Activated CD8-positive, alpha-beta memory T cell treated with anti-CD3 and anti-CD28 coated beads for 24 hours (primary cell): Measurements from ENCODE around the gene SOX2.

Experiments
- DNase-seq: peaks from one replicate; pipeline ENCODE4 v3.0.0-alpha.2; 2020

SOX2 gene

DNA sequence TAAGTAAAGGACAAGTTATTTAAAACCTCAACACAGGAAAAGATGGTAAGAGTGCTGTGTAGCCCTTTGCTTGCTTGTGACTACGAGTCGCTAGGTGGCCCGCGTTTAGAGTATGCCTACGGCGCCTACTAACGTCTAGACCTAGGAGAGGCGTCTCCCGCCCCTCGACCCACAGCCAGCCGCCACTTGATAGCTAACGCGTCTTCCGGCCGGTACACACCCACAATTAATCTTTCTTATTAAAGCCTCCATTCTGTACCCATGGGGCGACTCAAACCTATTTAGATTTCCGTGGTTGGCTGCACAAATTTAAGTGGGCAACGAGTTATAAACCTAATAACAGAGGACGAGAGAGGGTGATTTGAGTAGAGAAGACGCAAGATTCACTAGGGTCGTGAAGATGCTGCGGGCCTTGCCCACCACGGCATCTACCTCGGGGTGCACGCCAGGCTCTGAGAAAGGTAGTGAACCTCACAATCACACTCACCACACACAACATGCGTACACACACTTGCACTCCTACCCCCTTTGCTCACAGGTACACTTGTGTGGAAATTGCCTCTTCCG, 12.0 kb downstream of the SOX2 start:
- no peak for DNase-seq

DNA sequence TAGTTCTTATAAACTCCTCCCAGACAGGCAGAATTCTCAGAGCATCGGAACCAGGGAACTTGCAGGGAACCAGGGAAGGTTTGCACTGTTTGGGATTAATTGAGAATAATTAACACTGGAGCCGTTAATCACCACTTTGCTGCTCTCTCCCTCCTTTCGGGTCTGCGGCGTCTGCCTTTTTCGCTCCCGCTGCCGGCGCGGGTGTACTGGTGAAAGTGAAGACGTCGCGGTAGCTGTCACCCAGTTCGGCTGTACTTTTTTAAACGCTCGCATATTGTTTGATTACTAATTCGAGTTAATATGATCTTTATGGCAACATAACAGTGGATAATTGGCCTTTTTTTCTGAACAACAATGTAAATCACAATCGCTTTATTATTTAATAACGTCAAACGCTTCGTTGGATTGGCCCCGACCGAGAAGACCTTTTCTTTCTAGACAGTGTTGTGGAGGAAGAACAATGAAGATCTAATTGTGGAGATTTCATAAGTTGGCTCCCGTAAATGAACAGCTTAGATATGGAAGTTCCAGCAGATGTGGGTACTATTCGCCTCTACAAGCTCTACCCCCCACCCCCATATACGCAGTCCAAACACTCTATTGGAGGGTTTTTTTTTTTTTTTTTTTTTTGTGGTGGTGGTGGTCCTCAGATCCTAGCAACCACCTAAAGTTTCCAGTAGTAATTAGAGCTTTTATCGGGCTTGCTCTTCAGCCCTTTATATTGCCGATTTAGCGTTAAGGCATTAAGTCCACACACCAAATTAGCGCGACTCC, 12.7 kb downstream of the SOX2 start:
- no peak for DNase-seq

DNA sequence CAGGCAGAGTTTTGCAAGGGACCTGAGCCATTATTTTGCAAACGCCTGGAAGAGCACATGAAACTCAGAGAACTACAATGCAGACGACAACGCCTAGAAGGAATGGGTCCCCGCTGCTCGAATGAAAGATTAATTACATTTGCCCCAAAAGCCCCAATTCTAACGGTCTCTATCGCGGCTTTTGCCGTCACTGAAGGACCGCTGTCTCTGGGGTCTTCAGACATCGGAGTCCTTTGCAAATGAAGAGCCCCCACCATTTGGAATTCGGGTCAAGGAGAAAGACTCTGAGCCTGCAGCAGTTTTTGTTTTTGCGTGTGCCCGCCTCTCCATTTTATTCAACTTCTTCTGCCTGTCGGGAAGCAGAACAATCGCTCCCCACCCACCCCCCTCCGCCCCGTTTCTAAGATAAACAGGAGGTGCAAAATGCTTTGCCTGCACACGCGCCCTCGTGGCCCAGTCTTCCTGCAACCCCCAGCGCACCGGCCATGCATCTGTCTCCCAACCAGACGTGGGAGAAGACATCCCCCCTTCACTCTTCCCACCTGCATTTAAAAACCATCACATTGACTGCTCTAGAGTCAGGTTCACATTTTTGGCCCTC, 13.5 kb downstream of the SOX2 start:
- no peak for DNase-seq

- no peak for DNase-seq
Measured at GRCh38 chr3:181725830-181726229, 14.1 kb downstream of the SOX2 start.

DNA sequence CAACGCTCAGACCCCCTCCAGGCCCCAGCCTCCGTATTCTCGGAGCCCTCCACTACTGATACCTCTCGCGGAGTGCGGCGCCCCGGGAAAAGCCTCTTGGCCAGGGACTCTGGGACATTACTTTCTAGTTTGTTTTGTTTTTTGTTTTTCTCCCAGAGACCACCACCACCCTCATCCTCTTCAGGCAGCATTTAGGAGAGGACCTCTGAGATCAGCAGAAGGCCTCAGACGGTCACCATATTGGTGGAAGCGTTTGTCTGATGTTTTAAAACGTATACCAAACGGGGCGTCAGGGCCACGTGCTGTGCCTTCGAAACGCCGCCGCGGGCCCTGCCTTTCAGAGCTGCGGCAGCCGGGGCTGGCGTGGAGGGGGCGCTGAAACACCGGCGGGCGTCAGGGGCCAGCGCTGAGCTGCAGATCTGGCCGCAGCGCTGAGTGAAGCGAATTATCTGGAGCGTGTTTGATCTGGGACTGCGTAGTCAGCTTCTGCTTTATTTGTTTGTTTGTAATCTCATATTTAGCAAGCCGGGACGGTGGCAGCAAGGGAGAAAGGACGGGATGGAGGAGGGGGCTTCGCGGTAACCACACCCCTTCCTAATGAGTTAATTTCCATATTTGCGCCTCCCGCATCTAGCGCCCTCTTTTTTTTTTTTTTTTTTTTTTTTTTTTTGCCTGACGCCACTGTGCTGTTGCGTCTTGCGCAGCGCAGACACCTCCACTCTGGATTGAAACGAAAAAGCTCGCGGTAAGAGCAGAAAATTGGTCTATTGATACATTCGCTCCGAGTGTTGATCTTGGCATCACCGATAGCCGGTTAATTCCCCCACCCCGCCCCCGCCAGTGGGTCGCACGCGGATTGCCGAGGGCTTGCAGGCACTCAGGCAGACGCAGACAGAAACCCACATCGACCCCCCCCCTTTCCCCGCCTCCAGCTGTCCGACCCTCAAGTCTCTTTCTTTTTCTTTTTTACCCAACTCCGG, 14.9 kb downstream of the SOX2 start:
- DNase-seq, result no peak

DNA sequence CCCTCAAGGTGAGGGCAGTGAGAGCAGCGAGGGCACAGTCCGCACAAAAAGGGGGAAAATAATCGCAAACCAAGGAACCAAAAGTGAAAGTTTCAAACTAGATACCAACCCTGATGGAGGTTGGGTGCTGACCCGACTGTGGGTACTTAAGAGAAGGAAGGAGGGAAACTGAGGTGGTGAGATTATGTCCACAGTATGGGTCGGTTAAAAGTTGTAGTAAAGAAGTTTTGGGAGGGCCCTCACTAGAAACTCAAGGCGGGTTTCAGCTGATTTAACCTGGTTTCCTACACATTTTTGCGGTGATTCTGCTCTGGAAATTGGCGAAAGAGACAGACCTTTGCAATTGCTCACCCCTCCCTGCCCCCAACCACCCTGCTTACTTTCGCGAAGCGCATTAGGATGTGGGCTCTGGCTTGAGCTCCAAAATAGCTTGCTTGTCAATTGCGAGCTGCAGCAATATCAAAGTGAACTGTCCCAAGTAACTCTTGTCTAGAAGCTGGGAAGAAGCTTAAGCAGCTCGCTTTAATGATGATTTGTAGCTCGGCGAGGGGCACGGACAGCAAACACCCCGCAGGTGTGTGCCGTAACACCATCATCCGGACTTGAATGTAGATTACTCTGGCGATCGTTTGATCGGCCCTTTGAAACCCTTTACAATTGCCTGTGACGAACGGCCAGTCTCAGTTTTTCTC, 15.8 kb downstream of the SOX2 start:
- DNase-seq, result no peak

DNA sequence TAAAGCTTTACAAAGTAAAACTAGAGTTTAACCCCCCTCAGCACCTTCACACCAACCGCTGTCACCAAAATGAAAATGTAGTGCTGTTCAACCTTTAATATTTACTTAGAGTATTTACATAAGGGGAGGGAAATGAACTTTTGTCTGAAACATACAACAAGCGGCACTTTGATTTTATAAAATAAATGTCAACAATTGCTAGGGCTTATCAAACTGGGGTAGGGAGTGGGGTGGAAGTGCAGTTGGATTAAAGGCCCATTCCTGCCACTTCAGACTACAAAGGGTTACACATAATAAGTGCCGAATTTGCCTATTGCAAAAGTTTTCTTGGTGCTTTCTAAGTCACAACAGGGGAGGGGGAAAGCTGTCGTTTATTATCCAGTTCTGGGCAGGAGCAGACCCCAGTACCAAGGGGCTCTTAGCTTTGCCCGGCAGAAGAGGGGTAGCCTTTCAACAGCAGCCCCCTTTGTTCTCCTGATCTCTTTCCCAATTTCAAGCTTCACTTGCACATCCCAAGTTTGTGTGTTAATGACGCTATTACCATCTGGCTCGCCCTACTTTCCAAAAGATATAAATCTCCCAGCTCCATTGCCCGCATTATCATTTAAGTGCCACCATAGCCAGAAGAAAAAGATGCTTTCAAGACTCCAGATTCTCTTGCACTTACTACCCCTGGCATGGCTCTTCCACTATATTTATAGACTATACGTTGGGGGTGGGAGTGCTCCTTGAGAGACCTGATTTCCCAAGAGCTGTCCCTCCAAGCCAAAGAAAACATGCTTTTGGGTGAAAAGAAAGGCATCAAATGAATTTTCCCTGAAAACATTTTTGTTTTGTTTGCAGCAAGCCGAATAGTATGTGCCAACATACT, 17.0 kb downstream of the SOX2 start:
- DNase-seq, result no peak

- DNase-seq, result no peak
Measured at GRCh38 chr3:181729341-181729869, 17.7 kb downstream of the SOX2 start.

DNA sequence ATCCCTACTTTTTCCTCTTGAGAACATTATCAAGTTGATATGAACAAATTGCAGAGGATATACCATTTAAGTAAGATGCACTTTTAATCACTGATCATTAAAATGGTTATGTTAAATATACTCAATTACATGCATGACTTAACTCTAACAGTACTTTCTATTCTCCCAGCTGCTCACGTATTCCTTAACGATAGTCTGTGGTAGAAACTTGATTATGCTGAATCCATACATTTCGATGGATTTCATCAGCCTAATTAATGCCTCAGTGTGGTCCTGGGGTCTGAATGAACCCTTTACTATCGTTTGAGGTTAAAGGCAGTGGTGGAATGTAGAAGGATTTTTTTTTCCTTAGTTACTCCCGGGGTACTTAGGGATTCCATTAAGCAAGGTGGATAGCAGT, 18.6 kb downstream of the SOX2 start:
- no peak for DNase-seq

- no peak for DNase-seq
Measured at GRCh38 chr3:181730934-181731333, 19.2 kb downstream of the SOX2 start.

DNA sequence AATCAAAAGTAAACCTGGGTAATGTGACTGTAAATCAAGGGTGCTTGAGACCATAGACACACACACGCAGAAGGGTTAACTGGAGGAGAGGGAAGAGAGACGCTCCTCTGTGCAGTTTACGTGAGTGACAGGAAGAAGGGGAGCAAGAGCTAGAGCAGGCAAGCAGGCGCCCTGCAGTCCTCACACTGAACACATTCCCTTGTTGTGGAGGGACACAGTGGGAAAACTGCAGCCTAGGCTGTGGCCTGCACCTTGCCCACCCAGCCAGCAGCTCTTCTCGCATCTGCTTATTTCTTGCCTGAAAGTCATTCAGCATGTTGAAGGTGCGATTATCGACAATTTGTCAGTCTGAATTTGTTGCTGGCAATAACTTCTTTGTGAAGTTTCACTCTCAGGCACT, 24.2 kb downstream of the SOX2 start:
- no peak for DNase-seq

- DNase-seq, result no peak
Measured at GRCh38 chr3:181738551-181738950, 26.8 kb downstream of the SOX2 start.

DNA sequence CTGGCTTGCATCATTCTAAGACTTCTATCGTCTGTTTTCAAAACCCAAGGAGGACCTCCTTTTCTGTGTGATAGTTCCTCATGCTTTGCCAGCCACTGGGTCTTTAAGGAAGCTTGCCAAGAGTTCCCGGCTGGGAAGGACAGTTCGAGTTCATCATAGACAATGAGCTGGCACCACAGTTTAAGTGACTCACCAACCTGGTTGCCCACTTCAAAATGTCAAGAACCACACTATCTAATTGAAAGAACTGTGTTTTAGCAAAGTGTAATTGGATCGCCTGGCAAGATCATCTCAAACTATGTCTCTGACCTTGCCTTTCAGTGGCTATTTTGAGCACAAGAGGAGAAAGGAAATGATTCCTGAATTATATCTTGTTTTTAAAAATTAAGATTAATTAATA, 27.9 kb downstream of the SOX2 start:
- DNase-seq, result no peak

- no peak for DNase-seq
Measured at GRCh38 chr3:181741417-181741816, 29.7 kb downstream of the SOX2 start.

- no peak for DNase-seq
Measured at GRCh38 chr3:181752202-181752671, 40.5 kb downstream of the SOX2 start.

GRCh38 chr3:181753391-181753790, 41.7 kb downstream of the SOX2 start:
- no peak for DNase-seq

DNA sequence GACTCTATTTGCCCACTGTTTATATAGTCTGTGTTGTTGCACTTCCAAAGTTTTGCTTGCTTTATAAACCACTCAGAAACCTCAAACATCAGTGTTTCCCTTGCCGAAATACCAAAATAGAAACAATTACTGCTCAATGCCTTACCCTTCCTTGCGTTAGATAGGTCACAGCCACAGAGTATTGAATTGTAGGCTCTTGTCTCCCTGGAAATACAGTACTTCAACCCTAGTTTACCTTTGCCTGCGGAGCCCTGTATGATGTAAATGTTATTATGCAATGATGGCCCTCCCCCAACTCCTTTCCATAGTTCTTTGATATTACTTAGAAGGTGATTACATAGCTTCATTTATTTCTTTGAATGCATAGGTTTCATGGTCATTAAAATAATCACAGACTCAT, 44.2 kb downstream of the SOX2 start:
- no peak for DNase-seq

- no peak for DNase-seq
Measured at GRCh38 chr3:181756645-181757297, 45.0 kb downstream of the SOX2 start.

GRCh38 chr3:181757694-181758306, 46.1 kb downstream of the SOX2 start:
- DNase-seq, result no peak

- no peak for DNase-seq
Measured at GRCh38 chr3:181761906-181762305, 50.2 kb downstream of the SOX2 start.
